GM21367 (cell line): ENCODE measurements around the gene HNRNPCL1.
"Not testable (repeated sequence)": the region's sequence is repeated elsewhere in the genome, so short reads cannot be mapped to it uniquely, and the experiment has no call there.

Experiments used
- ATAC-seq: cut with Tn5 transposase; IDR thresholded peaks from one replicate; pipeline ENCODE4 v1.9.1; 2021; ENCODE audit not compliant: unreplicated experiment

HNRNPCL1 gene

DNA sequence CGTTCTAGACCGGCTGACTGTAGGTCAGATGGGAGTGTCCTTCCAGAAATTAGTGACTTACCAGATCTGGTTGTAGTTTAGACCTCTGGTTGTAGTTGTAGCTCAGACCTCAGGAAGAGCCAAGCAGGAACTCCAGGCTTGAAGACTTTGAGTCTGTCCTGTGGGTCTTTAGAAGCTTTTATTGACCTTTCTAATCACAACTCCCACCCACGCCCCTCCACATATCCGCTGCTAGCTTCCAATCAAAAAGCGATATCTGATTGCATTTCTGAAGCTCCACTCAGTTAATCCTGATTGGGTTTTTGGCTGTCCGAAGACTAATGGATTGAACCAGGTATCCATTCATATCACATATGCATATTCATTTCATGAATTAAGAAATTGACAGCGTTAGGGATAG lies at the start of gene HNRNPCL1:
HNRNPCL1 (minus strand) TSS at position 101 of the 400 bp plus-strand sequence. CDS start 431 bp downstream, outside the sequence.
- ATAC-seq = not testable (repeated sequence)

DNA sequence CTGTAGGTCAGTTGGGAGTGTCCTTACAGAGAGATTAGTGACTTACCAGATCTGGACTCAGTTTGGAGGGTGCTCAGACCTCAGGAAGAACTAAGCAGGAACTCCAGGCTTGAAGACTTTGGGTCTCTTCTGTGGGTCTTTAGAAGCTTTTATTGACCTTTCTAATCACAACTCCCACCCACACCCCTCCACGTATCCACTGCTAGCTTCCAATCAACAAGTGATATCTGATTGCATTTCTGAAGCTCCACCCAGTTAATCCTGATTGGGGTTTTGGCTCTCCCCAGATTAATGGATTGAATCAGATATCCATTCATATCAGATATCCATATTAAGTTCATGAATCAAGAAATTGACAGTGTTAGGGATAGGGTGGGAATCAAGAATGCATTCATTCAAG lies 49.6 kb upstream of the HNRNPCL1 start, which contains the start of gene PRAMEF10:
PRAMEF10 (minus strand) TSS at position 101 of the 400 bp plus-strand sequence. CDS start 2,423 bp downstream, outside the sequence.
- ATAC-seq = not testable (repeated sequence)

DNA sequence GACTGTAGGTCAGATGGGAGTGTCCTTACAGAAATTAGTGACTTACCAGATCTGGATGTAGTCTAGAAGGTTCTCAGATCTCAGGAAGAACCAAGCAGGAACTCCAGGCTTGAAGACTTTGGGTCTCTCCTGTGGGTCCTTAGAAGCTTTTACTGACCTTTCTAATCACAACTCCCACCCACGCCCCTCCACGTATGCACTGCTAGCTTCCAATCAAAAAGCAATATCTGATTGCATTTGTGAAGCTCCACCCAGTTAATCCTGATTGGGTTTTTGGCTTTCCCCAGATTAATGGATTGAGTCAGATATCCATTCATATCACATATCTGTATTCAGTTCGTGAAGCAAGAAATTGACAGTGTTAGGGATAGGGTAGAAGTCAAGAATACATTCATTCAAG lies 37.6 kb upstream of the HNRNPCL1 start, which contains the start of gene PRAMEF4:
PRAMEF4 (minus strand) TSS at position 101 of the 400 bp plus-strand sequence. CDS start 2,807 bp downstream, outside the sequence.
- not testable (repeated sequence) for ATAC-seq

DNA sequence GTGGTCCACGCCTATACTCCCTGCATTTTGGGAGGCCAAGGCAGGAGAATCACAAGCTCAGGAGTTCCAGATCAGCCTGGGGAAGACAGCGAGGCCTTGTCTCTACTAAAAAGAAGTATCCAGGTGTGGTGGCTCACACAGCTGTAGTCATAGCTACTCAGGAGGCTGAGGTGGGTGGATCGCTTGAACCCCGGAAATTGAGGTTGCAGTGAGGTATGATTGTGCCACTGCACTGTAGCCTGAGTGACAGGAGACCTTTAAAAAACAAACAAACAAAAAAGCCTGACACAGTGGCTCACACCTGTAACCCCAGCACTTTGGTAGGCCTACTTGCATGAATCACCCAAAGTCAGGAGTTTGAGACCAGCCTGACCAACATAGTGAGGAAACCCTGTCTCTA lies 29.9 kb upstream of the HNRNPCL1 start:
- ATAC-seq = not testable (repeated sequence)

DNA sequence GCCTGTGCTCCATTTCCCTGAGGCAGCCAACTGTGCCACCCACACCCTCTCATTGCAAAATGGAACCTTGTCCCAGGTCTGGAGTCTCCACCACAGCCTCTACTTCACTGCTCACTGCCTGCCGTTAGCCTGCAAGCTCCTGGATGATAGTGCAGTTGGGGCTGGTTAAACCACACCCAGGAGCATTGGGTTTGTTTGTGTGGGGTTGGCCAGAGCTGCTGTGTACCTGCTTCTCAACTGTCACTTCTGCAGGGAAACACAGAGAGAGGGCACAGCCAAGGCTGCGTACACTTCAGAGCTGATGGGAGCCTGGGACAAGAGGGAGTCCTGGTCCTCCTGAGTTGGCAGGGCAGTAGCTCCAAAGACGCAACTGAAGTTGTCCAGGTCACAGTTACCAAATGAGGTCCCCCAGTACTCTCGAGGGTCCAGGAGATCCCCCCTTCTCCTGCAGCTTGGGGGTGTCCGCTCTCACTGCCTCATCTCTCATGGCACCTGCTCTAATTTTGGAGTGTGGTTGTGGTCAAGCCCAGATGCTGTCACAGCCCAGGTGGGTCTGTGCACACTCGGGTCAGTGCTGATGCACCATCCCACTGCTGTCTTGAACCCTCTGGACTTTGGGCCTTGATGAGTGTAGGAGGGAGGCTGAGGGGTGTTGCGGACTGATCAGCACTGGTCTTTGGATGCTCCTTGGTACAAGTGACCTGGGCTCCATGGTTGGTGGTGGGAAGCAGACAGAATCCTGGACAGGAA lies 14.8 kb upstream of the HNRNPCL1 start:
- ATAC-seq = not testable (repeated sequence)

DNA sequence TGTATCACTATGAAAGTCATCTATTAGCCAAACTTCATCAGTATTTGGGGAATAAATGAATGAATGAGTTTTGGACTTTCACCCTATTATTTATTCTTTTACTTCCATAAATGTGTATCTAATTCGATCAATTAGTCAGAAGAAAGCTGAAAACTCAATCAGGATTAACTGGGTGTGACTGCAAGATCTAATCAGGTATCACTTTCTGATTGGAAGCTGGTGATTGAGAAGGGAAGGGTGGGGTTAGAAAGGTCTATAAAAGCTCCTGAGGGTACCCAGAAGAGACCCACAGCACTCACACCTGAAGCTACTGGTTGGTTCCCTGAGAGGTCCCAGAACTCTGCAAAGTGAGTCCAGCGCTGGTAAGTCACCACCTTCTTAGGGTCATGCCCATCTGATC lies 8.3 kb upstream of the HNRNPCL1 start, which contains the start of gene PRAMEF2:
PRAMEF2 (plus strand) TSS at position 301 of the 400 bp plus-strand sequence. CDS start 1,924 bp downstream, outside the sequence.
- ATAC-seq = not testable (repeated sequence)

DNA sequence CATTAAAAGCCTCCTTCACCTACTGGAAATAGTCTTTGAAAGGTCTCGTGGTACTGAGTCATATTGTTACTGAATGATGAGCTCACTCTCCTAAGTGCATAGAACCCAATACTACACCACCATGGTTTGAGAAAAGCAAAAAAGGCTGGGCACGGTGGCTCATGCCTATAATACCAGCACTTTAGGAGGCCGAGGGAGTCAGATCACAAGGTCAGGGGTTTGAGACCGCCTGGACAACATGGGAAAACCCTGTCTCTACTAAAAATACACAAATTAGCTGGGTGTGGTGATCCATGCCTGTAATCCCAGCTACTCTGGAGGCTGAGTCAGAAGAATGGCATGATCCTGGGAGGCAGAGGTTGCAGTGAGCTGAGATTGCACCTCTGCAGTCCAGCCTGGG lies 3.3 kb upstream of the HNRNPCL1 start:
- no peak for ATAC-seq

DNA sequence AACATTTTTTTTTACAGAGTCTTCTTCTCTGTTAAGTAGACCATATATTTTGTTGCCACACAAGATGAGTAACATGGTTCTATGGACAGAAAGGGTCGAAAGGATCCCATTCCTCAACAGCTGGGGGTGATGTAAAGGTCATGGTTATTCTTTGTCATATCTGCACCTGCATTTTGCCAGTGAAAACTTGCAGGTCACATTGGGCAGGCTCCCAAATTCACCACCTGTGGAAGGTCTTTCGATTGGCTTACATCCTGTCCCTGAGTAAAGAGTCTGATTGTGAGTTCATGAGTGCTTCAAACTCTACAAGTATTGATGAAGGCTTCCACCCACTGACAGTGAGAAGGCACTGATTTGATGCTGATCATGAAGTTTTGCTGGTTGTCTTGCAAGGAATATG lies 15.3 kb downstream of the HNRNPCL1 start:
- not testable (repeated sequence) for ATAC-seq

DNA sequence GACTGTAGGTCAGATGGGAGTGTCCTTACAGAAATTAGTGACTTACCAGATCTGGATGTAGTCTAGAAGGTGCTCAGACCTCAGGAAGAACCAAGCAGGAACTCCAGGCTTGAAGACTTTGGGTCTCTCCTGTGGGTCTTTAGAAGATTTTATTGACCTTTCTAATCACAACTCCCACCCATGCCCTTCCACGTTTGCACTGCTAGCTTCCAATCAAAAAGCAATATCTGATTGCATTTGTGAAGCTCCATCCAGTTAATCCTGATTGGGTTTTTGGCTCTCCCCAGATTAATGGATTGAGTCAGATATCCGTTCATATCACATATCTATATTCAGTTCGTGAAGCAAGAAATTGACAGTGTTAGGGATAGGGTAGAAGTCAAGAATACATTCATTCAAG lies 17.2 kb downstream of the HNRNPCL1 start, which contains the start of gene PRAMEF11:
PRAMEF11 (minus strand) TSS at position 101 of the 400 bp plus-strand sequence. CDS start 2,621 bp downstream, outside the sequence.
- not testable (repeated sequence) for ATAC-seq

DNA sequence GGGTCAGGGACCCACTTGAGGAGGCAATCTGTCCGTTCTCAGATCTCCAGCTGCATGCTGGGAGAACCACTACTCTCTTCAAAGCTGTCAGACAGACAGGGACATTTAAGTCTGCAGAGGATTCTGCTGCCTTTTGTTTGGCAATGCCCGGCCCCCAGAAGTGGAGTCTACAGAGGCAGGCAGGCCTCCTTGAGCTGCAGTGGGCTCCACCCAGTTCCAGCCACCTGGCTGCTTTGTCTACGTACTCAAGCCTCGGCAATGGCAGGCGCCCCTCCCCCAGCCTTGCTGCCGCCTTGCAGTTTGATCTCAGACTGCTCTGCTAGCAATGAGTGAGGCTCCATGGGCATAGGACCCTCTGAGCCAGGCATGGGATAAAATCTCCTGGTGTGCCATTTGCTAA lies 29.5 kb downstream of the HNRNPCL1 start:
- not testable (repeated sequence) for ATAC-seq

DNA sequence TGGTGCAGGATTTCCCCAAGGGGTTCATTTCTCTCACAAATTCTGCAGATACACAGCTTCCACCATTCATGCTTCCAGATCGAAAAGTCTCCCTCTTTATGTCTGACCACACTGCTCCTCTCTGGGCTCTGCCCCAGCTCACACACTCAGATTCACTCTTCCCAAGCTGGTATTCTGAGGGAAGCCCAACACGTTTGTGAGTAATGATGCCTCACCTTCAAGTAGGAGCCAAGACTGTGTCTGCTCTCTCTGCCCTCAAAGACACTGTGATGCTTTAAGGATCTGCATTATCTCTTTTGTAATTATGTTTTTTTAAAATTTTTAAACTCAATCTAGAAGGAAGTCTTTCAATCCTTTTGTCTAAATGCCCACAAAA lies 37.1 kb downstream of the HNRNPCL1 start:
- no peak for ATAC-seq

DNA sequence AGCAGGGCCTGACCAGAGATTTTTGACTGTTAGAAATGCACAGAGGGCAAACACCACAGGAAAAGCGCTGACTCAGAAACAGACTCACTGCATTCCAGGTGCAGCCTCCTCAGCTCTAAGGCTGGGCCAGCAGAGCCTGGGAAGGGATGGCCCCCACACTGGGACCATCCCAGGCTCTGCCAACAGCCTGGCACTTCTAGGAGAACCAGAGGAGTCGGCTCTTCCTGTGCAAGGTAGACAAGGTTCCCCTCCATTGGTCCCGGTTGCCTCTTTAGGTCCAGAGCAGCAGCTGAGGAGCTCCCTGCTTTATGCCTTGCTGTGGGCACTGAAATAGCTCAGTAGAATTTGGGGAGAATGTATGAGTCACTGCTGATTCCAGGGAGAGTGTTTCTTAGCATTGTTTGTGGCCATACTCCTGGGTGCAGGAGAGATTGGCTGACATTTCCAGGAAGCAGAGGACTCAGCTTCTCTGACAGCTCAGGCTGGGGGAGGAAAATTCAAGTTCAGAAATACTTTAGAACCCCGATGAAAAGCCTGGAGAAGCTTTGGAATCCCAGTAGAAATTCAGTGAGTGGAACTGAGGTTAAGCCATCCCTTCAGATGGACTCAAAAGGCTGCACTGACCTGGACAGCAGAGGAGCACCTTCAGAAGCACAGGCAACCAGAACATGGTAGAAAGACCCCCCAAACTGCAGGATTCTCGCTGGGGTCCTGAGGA lies 37.7 kb downstream of the HNRNPCL1 start:
- ATAC-seq = no peak

DNA sequence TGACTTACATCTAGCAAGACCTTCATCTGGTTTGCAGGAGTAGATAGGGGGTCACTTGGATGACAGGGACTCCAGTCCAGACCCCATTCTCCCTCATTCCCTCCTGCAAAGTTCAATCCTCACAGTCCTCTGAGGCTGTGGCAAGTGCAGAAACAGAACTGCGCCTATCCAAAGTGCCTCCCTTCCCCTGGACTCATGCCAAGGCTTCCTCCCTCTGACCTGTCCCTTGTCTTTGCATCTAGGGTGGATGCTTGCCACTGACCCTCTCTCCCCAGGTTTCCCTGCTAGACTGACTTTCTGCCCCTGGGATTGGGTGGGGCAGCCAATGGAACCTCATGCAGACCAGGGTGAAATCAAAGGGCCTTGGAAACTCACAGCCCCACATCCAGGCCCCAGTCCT lies 38.6 kb downstream of the HNRNPCL1 start:
- ATAC-seq = no peak

DNA sequence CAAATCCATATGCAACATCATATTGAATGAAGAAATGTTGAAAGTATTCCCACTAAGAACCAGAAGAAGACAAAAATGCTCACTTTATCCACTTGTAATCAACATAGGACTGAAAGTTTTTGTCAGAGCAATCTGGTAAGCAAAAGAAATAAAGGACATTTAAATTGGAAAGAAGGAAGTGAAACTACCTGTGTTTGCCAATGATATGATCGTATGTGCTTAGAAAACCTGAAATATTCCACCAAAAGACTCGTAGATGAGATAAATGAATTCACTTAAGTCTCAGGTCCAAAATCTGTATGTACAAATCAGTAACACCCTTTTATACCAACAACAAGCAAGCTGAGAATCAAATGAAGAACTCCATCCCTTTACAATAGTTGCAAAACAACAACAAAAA lies 48.8 kb downstream of the HNRNPCL1 start:
- ATAC-seq = no peak

DNA sequence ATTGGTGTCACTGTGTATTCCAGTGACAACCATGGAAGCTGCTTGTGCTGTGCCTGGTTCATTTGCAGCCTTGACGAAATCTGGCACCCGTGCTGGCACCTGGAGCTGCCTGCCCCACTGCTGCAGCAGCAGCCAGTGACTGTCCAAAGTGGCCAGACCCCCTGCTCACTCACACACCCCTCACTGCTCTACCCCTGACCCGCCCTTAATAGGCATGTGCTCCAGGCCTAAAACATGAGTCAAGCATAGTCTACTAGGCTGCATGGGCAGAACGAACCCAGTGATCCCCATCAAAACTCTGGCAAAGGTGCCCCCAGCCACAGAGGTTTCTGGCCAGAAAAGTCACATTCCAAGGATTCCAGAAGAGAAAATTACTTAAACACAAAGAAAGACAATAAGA lies 49.6 kb downstream of the HNRNPCL1 start:
- no peak for ATAC-seq
